ENCODE results near the gene EIPR1. TPM values are rescaled to one million over a fixed set of nuclear protein-coding genes. Genes with fewer than 3 reads are reported as not detected.

The EIPR1 gene
- total RNA-seq, 1 donor from 2014 or later: 35.9 TPM

DNA sequence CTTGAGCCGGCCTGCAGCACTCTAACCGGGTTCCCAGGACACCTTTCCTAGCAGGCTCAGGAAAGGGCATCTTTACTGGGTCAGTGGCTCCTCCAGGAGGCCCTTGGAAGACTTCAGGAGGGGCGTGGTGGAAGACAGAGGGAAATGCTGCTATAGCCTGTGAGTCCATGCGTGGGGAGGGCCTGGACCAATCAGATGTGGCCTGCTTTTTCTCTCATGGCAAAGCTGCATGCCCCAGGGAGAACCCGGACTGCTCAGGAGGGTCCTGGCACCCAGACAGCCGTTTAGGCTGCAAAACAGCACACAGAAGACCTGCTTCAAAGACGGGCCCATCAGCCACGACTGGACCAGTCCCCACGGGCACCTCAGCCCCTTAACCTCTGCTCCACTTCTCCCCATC is 84.4 kb downstream of the EIPR1 start:
- Mint-ChIP-seq H3K27me3 (ENCODE audit: unreplicated experiment) (no peaks in the 10 kb centered on the region), H3K9me3 (ENCODE audit: unreplicated experiment) (no peaks in the 10 kb centered on the region), H3K36me3 (ENCODE audit: low read depth, unreplicated experiment) (peaks cover 4% of the 10 kb centered on the region), H3K4me3 (ENCODE audit: unreplicated experiment) (no peak overlapping the region), H3K27ac (ENCODE audit: unreplicated experiment) (no peak overlapping the region), H3K4me1 (ENCODE audit: unreplicated experiment) (peaks cover 11% of the 10 kb centered on the region)
- TF ChIP-seq, protein P1, sequence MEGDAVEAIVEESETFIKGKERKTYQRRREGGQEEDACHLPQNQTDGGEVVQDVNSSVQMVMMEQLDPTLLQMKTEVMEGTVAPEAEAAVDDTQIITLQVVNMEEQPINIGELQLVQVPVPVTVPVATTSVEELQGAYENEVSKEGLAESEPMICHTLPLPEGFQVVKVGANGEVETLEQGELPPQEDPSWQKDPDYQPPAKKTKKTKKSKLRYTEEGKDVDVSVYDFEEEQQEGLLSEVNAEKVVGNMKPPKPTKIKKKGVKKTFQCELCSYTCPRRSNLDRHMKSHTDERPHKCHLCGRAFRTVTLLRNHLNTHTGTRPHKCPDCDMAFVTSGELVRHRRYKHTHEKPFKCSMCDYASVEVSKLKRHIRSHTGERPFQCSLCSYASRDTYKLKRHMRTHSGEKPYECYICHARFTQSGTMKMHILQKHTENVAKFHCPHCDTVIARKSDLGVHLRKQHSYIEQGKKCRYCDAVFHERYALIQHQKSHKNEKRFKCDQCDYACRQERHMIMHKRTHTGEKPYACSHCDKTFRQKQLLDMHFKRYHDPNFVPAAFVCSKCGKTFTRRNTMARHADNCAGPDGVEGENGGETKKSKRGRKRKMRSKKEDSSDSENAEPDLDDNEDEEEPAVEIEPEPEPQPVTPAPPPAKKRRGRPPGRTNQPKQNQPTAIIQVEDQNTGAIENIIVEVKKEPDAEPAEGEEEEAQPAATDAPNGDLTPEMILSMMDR (IDR thresholded peaks at IDR 0.05; ENCODE audit: unreplicated experiment): no peak
- DNase-seq (ENCODE audit: low spot score): no peak

DNA sequence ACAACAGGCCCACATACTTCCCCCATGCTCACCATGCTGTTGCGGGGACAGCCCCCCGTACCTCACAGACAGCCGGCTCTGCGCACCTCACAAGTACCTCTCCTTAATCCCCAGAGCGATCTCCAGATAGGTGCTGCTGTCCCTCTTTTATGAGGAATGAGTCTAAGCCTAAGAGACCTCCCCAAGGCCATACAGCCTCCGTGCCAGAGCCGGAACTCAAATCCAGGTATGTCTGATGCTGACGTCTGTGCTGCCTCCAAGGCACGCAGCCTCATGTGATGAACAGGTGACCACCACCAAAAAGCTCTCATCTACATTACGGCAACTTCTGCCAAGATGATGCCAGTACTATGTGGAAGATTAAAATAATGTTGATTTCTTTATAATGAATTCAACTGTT is 85.2 kb downstream of the EIPR1 start:
- Mint-ChIP-seq H3K27me3 (ENCODE audit: unreplicated experiment) (no peaks in the 10 kb centered on the region), H3K4me3 (ENCODE audit: unreplicated experiment) (no peak overlapping the region), H3K9me3 (ENCODE audit: unreplicated experiment) (no peaks in the 10 kb centered on the region), H3K36me3 (ENCODE audit: low read depth, unreplicated experiment) (peaks cover 7% of the 10 kb centered on the region), H3K27ac (ENCODE audit: unreplicated experiment) (no peak overlapping the region), H3K4me1 (ENCODE audit: unreplicated experiment) (peaks cover 11% of the 10 kb centered on the region)
- no peak for DNase-seq (ENCODE audit: low spot score)
- TF ChIP-seq, protein P1 (IDR thresholded peaks at IDR 0.05; ENCODE audit: unreplicated experiment): no peak

DNA sequence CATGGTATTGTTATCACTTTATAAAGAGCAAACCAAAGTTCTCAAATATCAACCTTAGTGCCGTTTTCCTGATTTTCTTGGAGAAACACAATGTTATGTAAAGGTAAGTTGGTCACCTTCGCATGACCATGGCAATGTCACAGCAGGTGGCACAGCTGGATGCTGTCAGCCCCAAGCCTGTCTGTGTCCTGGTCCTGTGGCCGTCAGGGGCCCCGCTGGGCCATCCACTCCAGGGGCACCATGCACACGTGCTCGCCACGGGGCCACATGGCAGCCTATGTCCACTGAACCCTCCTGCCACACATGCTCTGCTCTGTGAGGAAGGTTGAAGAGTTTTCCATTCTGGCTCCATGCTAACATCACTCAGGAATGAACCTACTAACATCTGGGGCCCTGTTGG is 85.9 kb downstream of the EIPR1 start:
- Mint-ChIP-seq H3K4me1 (ENCODE audit: unreplicated experiment) (peaks cover 11% of the 10 kb centered on the region), H3K4me3 (ENCODE audit: unreplicated experiment) (no peak overlapping the region), H3K27me3 (ENCODE audit: unreplicated experiment) (no peaks in the 10 kb centered on the region), H3K9me3 (ENCODE audit: unreplicated experiment) (no peaks in the 10 kb centered on the region), H3K27ac (ENCODE audit: unreplicated experiment) (no peak overlapping the region), H3K36me3 (ENCODE audit: low read depth, unreplicated experiment) (peaks cover 13% of the 10 kb centered on the region)
- TF ChIP-seq, protein P1 (IDR thresholded peaks at IDR 0.05; ENCODE audit: unreplicated experiment): no peak
- no peak for DNase-seq (ENCODE audit: low spot score)

DNA sequence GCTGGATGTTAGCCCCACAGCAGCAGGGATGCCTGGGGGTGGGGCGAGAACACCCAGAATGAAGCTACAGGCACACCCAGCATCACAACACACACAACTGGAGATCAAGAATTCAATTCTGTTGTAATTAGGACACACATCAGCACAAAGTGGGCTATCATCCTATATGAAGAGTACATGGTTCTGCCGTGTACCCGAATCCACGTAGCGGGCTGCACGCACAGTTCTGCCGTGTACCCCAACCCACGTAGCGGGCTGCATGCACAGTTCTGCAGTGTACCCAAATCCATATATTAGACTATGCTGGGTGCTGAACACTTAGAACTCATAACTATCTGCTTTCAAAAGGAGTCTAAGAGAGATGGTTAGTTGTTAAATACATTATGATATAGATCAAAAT is 86.5 kb downstream of the EIPR1 start:
- Mint-ChIP-seq H3K4me3 (ENCODE audit: unreplicated experiment) (no peak overlapping the region), H3K27me3 (ENCODE audit: unreplicated experiment) (no peaks in the 10 kb centered on the region)

DNA sequence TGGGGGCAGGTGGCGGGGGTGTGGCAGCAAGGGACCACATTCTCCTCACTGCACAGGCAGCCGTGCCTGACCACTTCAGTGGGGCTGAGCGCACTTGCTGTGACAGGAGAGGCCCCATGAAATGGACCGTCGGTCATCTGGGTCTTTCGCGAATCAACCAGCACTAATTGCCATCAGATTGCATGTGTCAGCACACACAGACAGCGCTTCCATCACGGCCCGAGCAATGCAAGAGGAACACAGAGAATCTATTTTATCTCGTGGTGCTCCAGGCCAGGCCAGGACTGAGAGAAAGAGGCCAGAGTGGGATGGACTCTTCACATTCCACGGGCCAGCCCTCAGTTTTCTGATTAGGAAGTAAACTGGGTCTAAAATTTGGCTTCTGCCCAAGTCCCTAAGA is 87.0 kb downstream of the EIPR1 start:
- H3K4me1 Mint-ChIP-seq (ENCODE audit: unreplicated experiment): peaks cover 11% of the 10 kb centered on the region
- DNase-seq (ENCODE audit: low spot score): no peak

More for the DNA sequence above, 86.5 kb downstream of the EIPR1 start:
- DNase-seq (ENCODE audit: low spot score): no peak
- Mint-ChIP-seq H3K4me1 (ENCODE audit: unreplicated experiment) (peaks cover 11% of the 10 kb centered on the region), H3K9me3 (ENCODE audit: unreplicated experiment) (no peaks in the 10 kb centered on the region), H3K36me3 (ENCODE audit: low read depth, unreplicated experiment) (peaks cover 13% of the 10 kb centered on the region), H3K27ac (ENCODE audit: unreplicated experiment) (no peak overlapping the region)
- TF ChIP-seq, protein P1 (IDR thresholded peaks at IDR 0.05; ENCODE audit: unreplicated experiment): no peak

More for the DNA sequence above, 87.0 kb downstream of the EIPR1 start:
- no peaks in the 10 kb centered on the region for H3K27me3 Mint-ChIP-seq (ENCODE audit: unreplicated experiment)
- H3K36me3 Mint-ChIP-seq (ENCODE audit: low read depth, unreplicated experiment): peaks cover 13% of the 10 kb centered on the region
- TF ChIP-seq, protein P1 (IDR thresholded peaks at IDR 0.05; ENCODE audit: unreplicated experiment): no peak
- no peak overlapping the region for H3K4me3 Mint-ChIP-seq (ENCODE audit: unreplicated experiment)
- H3K27ac Mint-ChIP-seq (ENCODE audit: unreplicated experiment): no peak overlapping the region
- H3K9me3 Mint-ChIP-seq (ENCODE audit: unreplicated experiment): no peaks in the 10 kb centered on the region

Data from endothelial cell (in vitro differentiated cells).